HFFc6 (cell line): Measurements from ENCODE around the gene KRR1. TPM values are rescaled to one million over a fixed set of nuclear protein-coding genes. Genes with fewer than 3 reads are reported as not detected.

Experiments used
- DNase-seq: peaks from one replicate; pipeline ENCODE4 v3.0.0-alpha.2; 2018
- H3K27ac Mint-ChIP-seq: 2 replicates; pipeline ENCODE4 v1.8.0; 2020; ENCODE audit warnings: mild to moderate bottlenecking, mixed read lengths
- H3K27me3 Mint-ChIP-seq: 2 replicates; pipeline ENCODE4 v1.8.0; 2021; ENCODE audit warnings: mild to moderate bottlenecking, moderate library complexity, mixed read lengths; ENCODE audit not compliant: insufficient read depth
- H3K36me3 Mint-ChIP-seq: 2 replicates; pipeline ENCODE4 v1.8.0; 2021; ENCODE audit warnings: low read depth, mixed read lengths
- H3K4me1 Mint-ChIP-seq: 2 replicates; pipeline ENCODE4 v1.8.0; 2020; ENCODE audit warnings: low read depth, mixed read lengths
- H3K4me3 Mint-ChIP-seq: 2 replicates; pipeline ENCODE4 v1.8.0; 2020; ENCODE audit warnings: mild to moderate bottlenecking, moderate library complexity, mixed read lengths
- H3K9me3 Mint-ChIP-seq: 2 replicates; pipeline ENCODE4 v1.8.0; 2020; ENCODE audit warnings: mild to moderate bottlenecking, mixed read lengths
- CTCF ChIP-seq: fragments of 200-600 bp; sonication (generic); IDR thresholded peaks from 2 replicates; pipeline ENCODE4 v1.5.0; 2021; ENCODE audit warnings: antibody characterized with exemption, mild to moderate bottlenecking
- total RNA-seq, 6 experiments: library from RNA; stranded (reverse); fragmentation: NEBNext Ultra II Directional; extraction: Animal tissue kit (Norgen Biotek cat#: 25700); gene quantifications; 2 replicates in 1 of 6; 3 replicates in 5 of 6; pipeline ENCODE4 v1.2.3, GENCODE V29; 2021

KRR1 gene
- total RNA-seq, 6 experiments from 2014 or later, result 52.4 to 64.4 (median 61.8) TPM

GRCh38 chr12:75482646-75483045 lies 28.8 kb downstream of the KRR1 start:
- TF ChIP-seq CTCF, result no peak
- DNase-seq, result no peak
- H3K36me3 Mint-ChIP-seq, result peaks cover 52% of the 10 kb centered on the region
- H3K4me3 Mint-ChIP-seq, result peak overlapping the region; percentile 93
- peaks cover 82% of the 10 kb centered on the region for H3K4me1 Mint-ChIP-seq
- no peaks in the 10 kb centered on the region; the same call in 1 of the 2 replicates for H3K27me3 Mint-ChIP-seq
- no peaks in the 10 kb centered on the region for H3K9me3 Mint-ChIP-seq
- H3K27ac Mint-ChIP-seq, result peak overlapping the region; percentile 74; the same call in 1 of the 2 replicates

GRCh38 chr12:75481774-75482173 lies 29.6 kb downstream of the KRR1 start:
- DNase-seq, result no peak
- H3K4me3 Mint-ChIP-seq, result peak overlapping the region; percentile 93
- peak overlapping the region; percentile 95 for H3K27ac Mint-ChIP-seq
- peaks cover 50% of the 10 kb centered on the region for H3K36me3 Mint-ChIP-seq
- peaks cover 76% of the 10 kb centered on the region for H3K4me1 Mint-ChIP-seq
- no peak for TF ChIP-seq CTCF
- no peaks in the 10 kb centered on the region for H3K9me3 Mint-ChIP-seq
- H3K27me3 Mint-ChIP-seq, result no peaks in the 10 kb centered on the region; the same call in 1 of the 2 replicates

GRCh38 chr12:75481013-75481705 lies 30.2 kb downstream of the KRR1 start:
- H3K4me3 Mint-ChIP-seq, result peak overlapping the region; percentile 93
- H3K27ac Mint-ChIP-seq, result peak overlapping the region; percentile 95
- no peaks in the 10 kb centered on the region for H3K9me3 Mint-ChIP-seq
- no peaks in the 10 kb centered on the region; the same call in 1 of the 2 replicates for H3K27me3 Mint-ChIP-seq
- no peak for TF ChIP-seq CTCF
- H3K36me3 Mint-ChIP-seq, result peaks cover 46% of the 10 kb centered on the region
- no peak for DNase-seq
- H3K4me1 Mint-ChIP-seq, result peaks cover 72% of the 10 kb centered on the region

DNA sequence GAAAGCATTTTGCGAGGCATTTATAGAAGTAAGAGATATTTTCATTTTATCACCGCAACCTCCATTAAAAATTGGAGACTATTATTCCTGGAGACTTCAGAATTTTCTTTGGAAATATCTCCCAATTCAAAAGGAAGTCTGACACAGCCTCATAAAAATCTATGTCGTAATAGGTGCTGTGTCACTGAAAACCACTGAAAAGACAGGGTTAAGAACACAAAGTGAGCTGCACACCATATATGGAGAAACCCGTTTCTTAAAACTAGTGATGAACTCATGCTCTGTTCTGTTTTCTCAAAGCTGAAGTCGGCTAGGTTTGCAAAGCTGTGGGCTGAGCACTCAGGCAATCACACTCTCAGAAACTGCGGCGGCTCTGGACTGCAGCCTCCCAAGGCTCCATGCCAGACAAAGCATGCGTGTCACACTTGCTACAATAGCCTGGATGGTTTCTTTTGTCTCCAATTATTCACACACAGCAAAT lies 30.9 kb downstream of the KRR1 start, which contains the start of gene GLIPR1:
Gene GLIPR1 (plus strand): TSS at position 287 of the 481 bp plus-strand sequence. CDS start 126 bp downstream, at position 413.
- peak within 1 kb of the TSS; percentile 95 for H3K27ac Mint-ChIP-seq
- H3K36me3 Mint-ChIP-seq, result peaks cover 46% of the 10 kb centered on the region
- no peaks in the 10 kb centered on the region for H3K9me3 Mint-ChIP-seq
- TF ChIP-seq CTCF, result no peak
- peak within 1 kb of the TSS; percentile 93 for H3K4me3 Mint-ChIP-seq
- no peaks in the 10 kb centered on the region; the same call in 1 of the 2 replicates for H3K27me3 Mint-ChIP-seq
- peaks cover 75% of the 10 kb centered on the region for H3K4me1 Mint-ChIP-seq
- peak; percentile 99 for DNase-seq

DNA sequence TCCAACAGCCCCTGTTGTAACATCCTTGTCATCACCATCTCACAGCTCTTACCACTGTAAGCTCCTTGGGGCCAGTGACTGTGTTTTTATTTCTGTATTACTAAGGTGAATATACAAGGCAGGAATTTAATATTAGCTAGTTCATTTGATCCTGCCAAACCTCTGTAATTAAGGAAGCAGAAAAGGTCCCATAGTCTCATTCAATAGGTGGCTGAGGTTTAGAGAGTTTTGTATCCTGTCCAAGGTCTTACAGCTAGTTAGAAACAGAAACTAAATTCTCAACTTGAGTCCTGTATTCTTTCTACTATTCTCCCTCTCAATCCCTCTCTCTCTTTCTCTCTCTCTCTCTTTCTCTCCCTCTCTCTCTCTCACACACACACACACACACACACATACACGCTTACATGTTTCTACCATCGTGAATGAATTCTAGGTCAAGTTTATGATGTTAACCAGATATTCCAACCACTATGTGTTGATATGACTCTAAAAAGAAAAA lies 31.4 kb downstream of the KRR1 start:
- DNase-seq, result peak; percentile 68
- H3K27me3 Mint-ChIP-seq, result no peaks in the 10 kb centered on the region; the same call in 1 of the 2 replicates
- H3K36me3 Mint-ChIP-seq, result peaks cover 44% of the 10 kb centered on the region
- H3K27ac Mint-ChIP-seq, result peak overlapping the region; percentile 95
- H3K9me3 Mint-ChIP-seq, result no peaks in the 10 kb centered on the region
- peaks cover 72% of the 10 kb centered on the region for H3K4me1 Mint-ChIP-seq
- H3K4me3 Mint-ChIP-seq, result peak overlapping the region; percentile 93
- no peak for TF ChIP-seq CTCF
